CD14-positive monocyte (primary cell): Measurements from ENCODE around the gene EFNB3. TPM values are rescaled to one million over a fixed set of nuclear protein-coding genes. Genes with fewer than 3 reads are reported as not detected.

Source experiments
- DNase-seq, 3 donors: peaks; one replicate each; pipeline ENCODE4 v3.0.0-alpha.2; 2011 to 2022
- H2AFZ ChIP-seq: 2 replicates; pipeline ENCODE4 v1.6.0; 2012; ENCODE audit warnings: mild to moderate bottlenecking, low read depth, low read length, inconsistent platforms; ENCODE audit not compliant: insufficient read depth, poor library complexity, severe bottlenecking
- H3K27ac ChIP-seq, 2 donors: 1 replicate in 1 of 2; 2 replicates in 1 of 2; pipeline ENCODE4 v1.5.1; 2012 to 2013; ENCODE audit warnings: low read length in 2 of 2, control low read depth in 1 of 2, inconsistent platforms in 1 of 2, low read depth in 1 of 2, mild to moderate bottlenecking in 1 of 2
- H3K27me3 ChIP-seq, 2 donors: one replicate each; pipeline versions ENCODE4 v1.6.0 to v1.6.1; 2011 to 2013; ENCODE audit warnings: low read length in 2 of 2; ENCODE audit not compliant: control insufficient read depth in 2 of 2, insufficient read depth in 2 of 2
- H3K36me3 ChIP-seq, 2 donors: replicated peaks in 1 of 2; 1 replicate in 1 of 2; 2 replicates in 1 of 2; pipeline versions ENCODE4 v1.5.1 to v1.6.1; 2012 to 2013; ENCODE audit warnings: low read length in 2 of 2, control low read depth in 1 of 2, inconsistent platforms in 1 of 2, mild to moderate bottlenecking in 1 of 2; ENCODE audit not compliant: insufficient read depth in 2 of 2, control insufficient read depth in 1 of 2
- H3K4me1 ChIP-seq, 2 donors: 1 replicate in 1 of 2; 2 replicates in 1 of 2; pipeline versions ENCODE4 v1.5.1 to v1.6.1; 2012 to 2013; ENCODE audit warnings: low read length in 2 of 2, control low read depth in 1 of 2, inconsistent platforms in 1 of 2, mild to moderate bottlenecking in 1 of 2, moderate library complexity in 1 of 2; ENCODE audit not compliant: insufficient read depth in 2 of 2, control insufficient read depth in 1 of 2
- H3K4me2 ChIP-seq: replicated peaks from 2 replicates; pipeline ENCODE3; 2012; ENCODE audit warnings: low read length, moderate library complexity, mild to moderate bottlenecking; ENCODE audit not compliant: poor library complexity, severe bottlenecking; ENCODE audit errors: extremely low read depth
- H3K4me3 ChIP-seq, 3 experiments: fragments of 200-600 bp in 1 of 3; sonication (generic) in 1 of 3; replicated peaks in 1 of 3; 1 replicate in 2 of 3; 2 replicates in 1 of 3; pipeline ENCODE4 v1.5.1; 2011 to 2013; ENCODE audit warnings: low read length in 3 of 3, mild to moderate bottlenecking in 3 of 3, control low read depth in 2 of 3, low read depth in 2 of 3, inconsistent platforms in 1 of 3, moderate library complexity in 1 of 3
- H3K79me2 ChIP-seq: 2 replicates; pipeline ENCODE4 v1.6.0; 2012; ENCODE audit warnings: mild to moderate bottlenecking, control low read depth, inconsistent platforms, low read length, moderate library complexity; ENCODE audit not compliant: insufficient read depth
- H3K9ac ChIP-seq: 2 replicates; pipeline ENCODE4 v1.6.0; 2017; ENCODE audit warnings: low read length, mild to moderate bottlenecking; ENCODE audit not compliant: insufficient read depth, poor library complexity, severe bottlenecking
- H3K9me3 ChIP-seq, 2 donors: replicated peaks in 1 of 2; 1 replicate in 1 of 2; 2 replicates in 1 of 2; pipeline versions ENCODE4 v1.5.1 to v1.6.1; 2012 to 2013; ENCODE audit warnings: low read length in 2 of 2, control low read depth in 1 of 2; ENCODE audit not compliant: control insufficient read depth in 1 of 2, insufficient read depth in 1 of 2
- H4K20me1 ChIP-seq: 2 replicates; pipeline ENCODE4 v1.6.0; 2012; ENCODE audit warnings: mild to moderate bottlenecking, low read length, control low read depth, moderate library complexity; ENCODE audit not compliant: insufficient read depth
- H3K27ac Mint-ChIP-seq, 7 donors: one replicate each; pipeline ENCODE4 v1.8.0; 2020; ENCODE audit warnings: mild to moderate bottlenecking in 7 of 7, mixed read lengths in 7 of 7, moderate library complexity in 6 of 7, inconsistent platforms in 2 of 7
- H3K27me3 Mint-ChIP-seq, 3 donors: one replicate each; pipeline ENCODE4 v1.8.0; 2021 to 2022; ENCODE audit warnings: low read depth in 3 of 3, mild to moderate bottlenecking in 3 of 3, mixed read lengths in 3 of 3, moderate library complexity in 3 of 3, inconsistent platforms in 1 of 3
- H3K36me3 Mint-ChIP-seq, 2 donors: one replicate each; pipeline ENCODE4 v1.8.0; 2020; ENCODE audit warnings: mixed read lengths in 2 of 2, inconsistent platforms in 1 of 2, mild to moderate bottlenecking in 1 of 2
- H3K4me1 Mint-ChIP-seq: one replicate; pipeline ENCODE4 v1.8.0; 2020; ENCODE audit warnings: mild to moderate bottlenecking, mixed read lengths
- H3K4me3 Mint-ChIP-seq, 2 donors: one replicate each; pipeline ENCODE4 v1.8.0; 2020; ENCODE audit warnings: mild to moderate bottlenecking in 2 of 2, mixed read lengths in 2 of 2, moderate library complexity in 1 of 2
- H3K9me3 Mint-ChIP-seq, 7 donors: one replicate each; pipeline ENCODE4 v1.8.0; 2020 to 2022; ENCODE audit warnings: mixed read lengths in 7 of 7, mild to moderate bottlenecking in 6 of 7, moderate library complexity in 6 of 7, inconsistent platforms in 2 of 7
- CTCF ChIP-seq: fragments of 200-600 bp; IDR thresholded peaks from one replicate; pipeline ENCODE4 v1.8.0; 2022; ENCODE audit warnings: antibody characterized with exemption, mild to moderate bottlenecking
- WGBS: methylation state at CpG from one replicate; pipeline ENCODE4 v1.1.5; 2013; ENCODE audit warnings: missing lambda C conversion rate; ENCODE audit not compliant: insufficient coverage; 5-methylcytosine and 5-hydroxymethylcytosine counted together
- intact Hi-C, 2 donors: fragments of 100-400 bp; cut with micrococcal nuclease; formaldehyde crosslinking; loops; one replicate each; pipeline versions ENCODE4 v1.15.0 to v1.15.1; 2023
- polyA plus RNA-seq, 3 donors: library from polyadenylated mRNA; depleted of rRNA in 1 of 3; unstranded in 2 of 3; stranded (reverse) in 1 of 3; fragments of 300-500 nt in 2 of 3; fragments of >200 nt in 1 of 3; fragmentation: Illumina TruSeq in 2 of 3; gene quantifications; 1 replicate in 2 of 3; 2 replicates in 1 of 3; pipeline ENCODE4 v1.2.3, GENCODE V29; 2012 to 2021

The EFNB3 gene
- polyA plus RNA-seq, 3 donors = 0.01 TPM; not detected in 2

- intact Hi-C loops = no loop called here
- peak overlapping the region in 1 of 2 donors; percentile 69 for H3K4me3 Mint-ChIP-seq
- peaks cover 21% of the 10 kb centered on the region for H3K4me1 Mint-ChIP-seq
- Histone ChIP-seq H3K27me3 (peaks cover 10 to 52% of the 10 kb centered on the region in 2 donors), H2AFZ (no peak overlapping the region), H4K20me1 (no peaks in the 10 kb centered on the region), H3K27ac (no peak overlapping the region), H3K36me3 (no peaks in the 10 kb centered on the region), H3K4me2 (no peak overlapping the region), H3K9ac (no peak overlapping the region), H3K4me3 (no peak overlapping the region), H3K4me1 (peaks cover 11 to 13% of the 10 kb centered on the region in 2 donors), H3K9me3 (no peaks in the 10 kb centered on the region), H3K79me2 (no peaks in the 10 kb centered on the region)
- WGBS = 86% methylated on average over 3 of the region's 7 CpGs
- H3K36me3 Mint-ChIP-seq = peaks cover 0 to 3% of the 10 kb centered on the region in 2 donors
- peak overlapping the region in 1 of 7 donors; percentile 37 for H3K27ac Mint-ChIP-seq
- TF ChIP-seq CTCF = peak; percentile 19
- peaks cover 35 to 80% (median 48%) of the 10 kb centered on the region in 3 donors for H3K27me3 Mint-ChIP-seq
- peak in 2 of 3 donors; percentile 28 to 36 for DNase-seq
- peaks cover 0 to 7% (median under 1%) of the 10 kb centered on the region in 7 donors for H3K9me3 Mint-ChIP-seq
Measured at GRCh38 chr17:7711051-7711755, 6.2 kb downstream of the EFNB3 start.

GRCh38 chr17:7712111-7712771 lies 7.2 kb downstream of the EFNB3 start:
- no peak for TF ChIP-seq CTCF
- peaks cover 0 to 7% (median 2%) of the 10 kb centered on the region in 7 donors for H3K9me3 Mint-ChIP-seq
- intact Hi-C loops = no loop called here
- peaks cover 0 to 3% of the 10 kb centered on the region in 2 donors for H3K36me3 Mint-ChIP-seq
- peaks cover 29% of the 10 kb centered on the region for H3K4me1 Mint-ChIP-seq
- H3K27me3 ChIP-seq = peaks cover 10 to 52% of the 10 kb centered on the region in 2 donors
- H3K4me3 ChIP-seq = no peak overlapping the region
- H3K9ac ChIP-seq = no peak overlapping the region
- no peak overlapping the region for H2AFZ ChIP-seq
- no peaks in the 10 kb centered on the region for H3K9me3 ChIP-seq
- peaks cover 34 to 80% (median 48%) of the 10 kb centered on the region in 3 donors for H3K27me3 Mint-ChIP-seq
- peak overlapping the region in 1 of 7 donors; percentile 6 for H3K27ac Mint-ChIP-seq
- H4K20me1 ChIP-seq = no peaks in the 10 kb centered on the region
- no peaks in the 10 kb centered on the region for H3K79me2 ChIP-seq
- H3K36me3 ChIP-seq = no peaks in the 10 kb centered on the region
- peak overlapping the region in 1 of 2 donors; percentile 16 for H3K4me3 Mint-ChIP-seq
- WGBS = 61% methylated on average over 5 of the region's 19 CpGs
- no peak overlapping the region for H3K27ac ChIP-seq
- H3K4me2 ChIP-seq = no peak overlapping the region
- DNase-seq = no peak
- peaks cover 17 to 22% of the 10 kb centered on the region in 2 donors for H3K4me1 ChIP-seq
